GM23338 (cell line): ENCODE data around the gene LRRC4B. TPM values are rescaled to one million over a fixed set of nuclear protein-coding genes. Genes with fewer than 3 reads are reported as not detected.

Experiments
- ATAC-seq: fragments of 200-7000 bp; cut with Tn5 transposase; 3 replicates; pipeline ENCODE4 v1.9.1; 2020
- DNase-seq: peaks from one replicate; pipeline ENCODE4 v3.0.0-alpha.2; 2015; ENCODE audit warnings: low spot score
- H2AFZ ChIP-seq: fragments of 200-600 bp; sonication (generic); 2 replicates; pipeline ENCODE4 v1.8.0; 2016; ENCODE audit warnings: antibody characterized with exemption, mild to moderate bottlenecking, moderate library complexity
- H3F3A ChIP-seq: fragments of 200-600 bp; sonication (generic); replicated peaks from 2 replicates; pipeline ENCODE4 v1.8.0; 2017; ENCODE audit warnings: antibody characterized with exemption, mixed run types, low read depth
- H3K27ac ChIP-seq: fragments of 200-600 bp; sonication (generic); 2 replicates; pipeline ENCODE4 v1.6.1; 2016; ENCODE audit warnings: low read depth
- H3K27me3 ChIP-seq: fragments of 200-600 bp; sonication (generic); 2 replicates; pipeline ENCODE4 v1.8.0; 2016; ENCODE audit warnings: mild to moderate bottlenecking, mixed run types, moderate library complexity; ENCODE audit not compliant: insufficient read depth
- H3K36me3 ChIP-seq: fragments of 200-600 bp; sonication (generic); 2 replicates; pipeline ENCODE4 v1.8.0; 2016; ENCODE audit warnings: mild to moderate bottlenecking; ENCODE audit not compliant: insufficient read depth
- H3K4me1 ChIP-seq: fragments of 200-600 bp; sonication (generic); 2 replicates; pipeline ENCODE4 v1.8.0; 2016; ENCODE audit warnings: mild to moderate bottlenecking, moderate library complexity; ENCODE audit not compliant: insufficient read depth
- H3K4me2 ChIP-seq: fragments of 200-600 bp; sonication (generic); 2 replicates; pipeline ENCODE4 v1.7.1; 2017; ENCODE audit warnings: mixed run types
- H3K4me3 ChIP-seq: fragments of 200-600 bp; sonication (generic); 2 replicates; pipeline ENCODE4 v1.6.1; 2016; ENCODE audit warnings: mixed run types
- H3K79me2 ChIP-seq: fragments of 200-600 bp; sonication (generic); replicated peaks from 2 replicates; pipeline ENCODE4 v1.8.0; 2017; ENCODE audit warnings: mild to moderate bottlenecking; ENCODE audit not compliant: insufficient read depth
- H3K9me2 ChIP-seq: fragments of 200-600 bp; sonication (generic); 2 replicates; pipeline ENCODE4 v1.8.0; 2017; ENCODE audit not compliant: insufficient read depth
- H4K20me1 ChIP-seq: fragments of 200-600 bp; sonication (generic); replicated peaks from 2 replicates; pipeline ENCODE4 v1.8.0; 2017; ENCODE audit warnings: mild to moderate bottlenecking; ENCODE audit not compliant: insufficient read depth
- H3K27ac Mint-ChIP-seq: 2 replicates; pipeline ENCODE4 v1.8.0; 2020; ENCODE audit warnings: inconsistent platforms, mild to moderate bottlenecking, moderate library complexity, mixed read lengths
- H3K27me3 Mint-ChIP-seq: 3 replicates; pipeline ENCODE4 v1.8.0; 2022; ENCODE audit warnings: low read depth, mild to moderate bottlenecking, moderate library complexity, mixed read lengths, inconsistent platforms; ENCODE audit not compliant: insufficient read depth, poor library complexity
- H3K36me3 Mint-ChIP-seq: 3 replicates; pipeline ENCODE4 v1.8.0; 2021; ENCODE audit warnings: low read depth, mild to moderate bottlenecking, inconsistent platforms, moderate library complexity, mixed read lengths
- H3K4me1 Mint-ChIP-seq: 3 replicates; pipeline ENCODE4 v1.8.0; 2020; ENCODE audit warnings: mild to moderate bottlenecking, inconsistent platforms, mixed read lengths
- H3K4me3 Mint-ChIP-seq: 3 replicates; pipeline ENCODE4 v1.8.0; 2021; ENCODE audit warnings: moderate library complexity, mild to moderate bottlenecking, inconsistent platforms, mixed read lengths
- H3K9me3 Mint-ChIP-seq: 3 replicates; pipeline ENCODE4 v1.8.0; 2020; ENCODE audit warnings: moderate library complexity, mild to moderate bottlenecking, inconsistent platforms, mixed read lengths
- CREB1 ChIP-seq: fragments of 250-450 bp; sonication (Bioruptor Pico); IDR thresholded peaks from 2 replicates; pipeline ENCODE4 v1.5.0; 2020; ENCODE audit warnings: low read depth, mild to moderate bottlenecking, moderate library complexity
- CTCF ChIP-seq, 2 experiments: fragments of 200-600 bp in 1 of 2; sonication (generic) in 1 of 2; conservative IDR thresholded peaks; 2 replicates each; pipeline versions ENCODE4 v1.5.1 to v1.6.1; 2016 to 2017; ENCODE audit warnings: antibody characterized with exemption in 2 of 2, low read depth in 2 of 2, mild to moderate bottlenecking in 2 of 2, moderate library complexity in 1 of 2
- ETS1 ChIP-seq: IDR thresholded peaks from 2 replicates; pipeline ENCODE4 v1.6.1; 2016; ENCODE audit warnings: antibody characterized with exemption
- EZH2 ChIP-seq: fragments of 200-600 bp; sonication (generic); IDR thresholded peaks from one replicate; pipeline ENCODE4 v1.8.0; 2017; ENCODE audit warnings: antibody characterized with exemption, mild to moderate bottlenecking, low read depth; ENCODE audit not compliant: unreplicated experiment
- JUNB ChIP-seq: IDR thresholded peaks from one replicate; pipeline ENCODE4 v1.6.1; 2016; ENCODE audit warnings: antibody characterized with exemption; ENCODE audit not compliant: unreplicated experiment
- NANOG ChIP-seq: IDR thresholded peaks from 2 replicates; pipeline ENCODE4 v1.6.1; 2016; ENCODE audit warnings: antibody characterized with exemption, borderline replicate concordance
- ZNF462 ChIP-seq: fragments of 250-450 bp; sonication (Bioruptor Pico); IDR thresholded peaks from 2 replicates; pipeline ENCODE4 v1.5.0; 2020; ENCODE audit warnings: mild to moderate bottlenecking, moderate library complexity
- polyA plus RNA-seq: library from polyadenylated mRNA; unstranded; fragments of >200 nt; fragmentation: Nextera tagmentation; extraction: Ambion mirVana; gene quantifications from 2 replicates; pipeline ENCODE4 v1.2.1, GENCODE V29; 2016
- total RNA-seq: library from RNA; depleted of rRNA; stranded (reverse); fragments of >200 nt; shearing (Covaris generic); gene quantifications from 2 replicates; pipeline ENCODE4 v1.2.3, GENCODE V29; 2014

Gene LRRC4B
- total and polyA plus RNA-seq, 2 experiments from 2014 or later, result 2.0 to 13.2 TPM

GRCh38 chr19:50475736-50476223, 92.5 kb downstream of the LRRC4B start:
- Histone ChIP-seq H3K4me2 (peak overlapping the region; percentile 55; the same call in 1 of the 2 replicates), H3K4me3 (peak overlapping the region; percentile 97), H3K79me2 (peaks cover 25% of the 10 kb centered on the region), H4K20me1 (no peaks in the 10 kb centered on the region; the same call in 1 of the 2 replicates), H3K36me3 (peaks cover 3% of the 10 kb centered on the region; the same call in 1 of the 2 replicates), H3K27me3 (no peaks in the 10 kb centered on the region), H3K27ac (no peak overlapping the region), H3K9me2 (no peaks in the 10 kb centered on the region), H2AFZ (peak overlapping the region; percentile 57; the same call in 1 of the 2 replicates), H3F3A (peaks cover 10% of the 10 kb centered on the region), H3K4me1 (peaks cover 10% of the 10 kb centered on the region; the same call in 1 of the 2 replicates)
- no peak overlapping the region for H3K4me3 Mint-ChIP-seq
- DNase-seq, result no peak
- no peak for ATAC-seq
- peaks cover 90% of the 10 kb centered on the region for H3K9me3 Mint-ChIP-seq
- TF ChIP-seq CREB1 (CRISPR knock-in tag), result no peak
- no peak for TF ChIP-seq CTCF (conservative IDR thresholded peaks at IDR 0.05; ENCODE audit: low read depth in 2 of 2)
- H3K36me3 Mint-ChIP-seq, result peaks cover 37% of the 10 kb centered on the region
- no peak overlapping the region for H3K27ac Mint-ChIP-seq
- H3K4me1 Mint-ChIP-seq, result no peaks in the 10 kb centered on the region; the same call in 2 of the 3 replicates
- peaks cover 12% of the 10 kb centered on the region for H3K27me3 Mint-ChIP-seq

- no peaks in the 10 kb centered on the region; the same call in 1 of the 2 replicates for H4K20me1 ChIP-seq
- no peaks in the 10 kb centered on the region for H3K9me2 ChIP-seq
- H2AFZ ChIP-seq, result no peak overlapping the region
- Mint-ChIP-seq H3K36me3 (peaks cover 40% of the 10 kb centered on the region), H3K9me3 (peaks cover 90% of the 10 kb centered on the region), H3K27me3 (peaks cover 12% of the 10 kb centered on the region), H3K4me3 (no peak overlapping the region), H3K4me1 (no peaks in the 10 kb centered on the region; the same call in 2 of the 3 replicates), H3K27ac (no peak overlapping the region)
- ATAC-seq, result no peak
- H3K4me1 ChIP-seq, result peaks cover 10% of the 10 kb centered on the region; the same call in 1 of the 2 replicates
- no peaks in the 10 kb centered on the region for H3K27me3 ChIP-seq
- H3K4me2 ChIP-seq, result no peak overlapping the region
- peaks cover 25% of the 10 kb centered on the region for H3K79me2 ChIP-seq
- peaks cover 10% of the 10 kb centered on the region for H3F3A ChIP-seq
- H3K4me3 ChIP-seq, result no peak overlapping the region
- H3K27ac ChIP-seq, result no peak overlapping the region
- H3K36me3 ChIP-seq, result peaks cover 3% of the 10 kb centered on the region; the same call in 1 of the 2 replicates
- no peak for DNase-seq
- TF ChIP-seq CTCF (conservative IDR thresholded peaks at IDR 0.05; ENCODE audit: low read depth in 2 of 2) (no peak), ETS1 (no peak), JUNB (no peak), EZH2 (no peak), NANOG (no peak), CREB1 (CRISPR knock-in tag) (no peak), ZNF462 (CRISPR knock-in tag) (no peak)
These were observed 93.1 kb downstream of the LRRC4B start for GRCh38 chr19:50475101-50475568.
